ENCODE data around the gene ZAP70. TPM values are rescaled to one million over a fixed set of nuclear protein-coding genes. Genes with fewer than 3 reads are reported as not detected.

ZAP70 gene
- total and polyA plus RNA-seq, 2 donors (not counting 3 experiments of a cell fraction or from before 2014, with no cell fraction given) = 0.14 TPM; not detected in 1

GRCh38 chr2:97781981-97782380 is 68.6 kb downstream of the ZAP70 start:
- no TSS peak for BruUV-seq (replicated peaks)
- FAIRE-seq (no peak), DNase-seq (ENCODE audit: low read depth, low spot score) (no peak)
- Histone ChIP-seq H3K9me3 (replicated peaks; ENCODE audit: control insufficient read depth, insufficient read depth, low read length) (no peaks in the 10 kb centered on the region), H2AFZ (ENCODE audit: low read depth, low read length) (no peak overlapping the region), H3K4me2 (ENCODE audit: insufficient read depth, low read length) (no peak overlapping the region), H3K79me2 (ENCODE audit: control insufficient read depth, insufficient read depth, low read length) (no peaks in the 10 kb centered on the region), H4K20me1 (replicated peaks; ENCODE audit: control insufficient read depth, extremely low read depth, insufficient read depth, low read length) (no peaks in the 10 kb centered on the region), H3K4me1 (ENCODE audit: control insufficient read depth, extremely low read depth, insufficient read depth, low read length) (no peaks in the 10 kb centered on the region), H3K27me3 (ENCODE audit: control insufficient read depth in 2 of 2, insufficient read depth in 2 of 2, low read length in 2 of 2) (no peaks in the 10 kb centered on the region), H3K36me3 (ENCODE audit: control insufficient read depth in 2 of 2, extremely low read depth in 1 of 2, insufficient read depth in 2 of 2, low read length in 2 of 2) (peaks cover 0 to 3% of the 10 kb centered on the region in 2 experiments), H3K9me1 (replicated peaks; ENCODE audit: control insufficient read depth, extremely low read depth, insufficient read depth, low read length) (no peaks in the 10 kb centered on the region), H3K27ac (ENCODE audit: insufficient read depth, low read depth, low read length) (no peak overlapping the region), H3K9ac (replicated peaks; ENCODE audit: extremely low read depth, insufficient read depth, low read length) (no peak overlapping the region), H3K4me3 (replicated peaks in 1 of 3; ENCODE audit: insufficient read depth in 1 of 3, low read depth in 1 of 3, low read length in 3 of 3) (no peak overlapping the region)
- intact Hi-C loops (cut with micrococcal nuclease) (no loop called here), dilution Hi-C loops (cut with MboI; ENCODE audit: extremely low pct_ligation_motif_present, low sequenced_read_pairs) (no loop called here)
- no peak for TF ChIP-seq CTCF (IDR thresholded peaks at IDR 0.05; ENCODE audit: extremely low read depth in 1 of 2, insufficient read depth in 1 of 2, low read depth in 1 of 2, low read length in 2 of 2)
- no peak for TF ChIP-seq FOS (IDR thresholded peaks at IDR 0.05; ENCODE audit: borderline replicate concordance, insufficient read depth, low read length)
- TF ChIP-seq POLR2A (IDR thresholded peaks at IDR 0.05; ENCODE audit: low read depth, low read length) = no peak
- TF ChIP-seq MYC (IDR thresholded peaks at IDR 0.05; ENCODE audit: low read depth, low read length) = no peak
- TF ChIP-seq EZH2 (IDR thresholded peaks at IDR 0.05; ENCODE audit: borderline replicate concordance, low read depth, low read length, severe bottlenecking) = no peak
- TF ChIP-seq JUN (IDR thresholded peaks at IDR 0.05; ENCODE audit: borderline replicate concordance, insufficient read depth, insufficient read length, low read depth) = no peak
- TF ChIP-seq GATA2 (IDR thresholded peaks at IDR 0.05; ENCODE audit: insufficient read depth, insufficient read length, low read depth, low read length) = no peak
- no peak for TF ChIP-seq MAX (IDR thresholded peaks at IDR 0.05; ENCODE audit: insufficient read depth, insufficient read length)
- no peak for TF ChIP-seq POLR2AphosphoS5 (IDR thresholded peaks at IDR 0.05; ENCODE audit: insufficient read depth, low read depth, low read length)
- ChIA-PET CTCF (interaction anchor here (1.0 kb wide), 1 partner anchor 9 kb away, joined by 3 read pairs; no protein-coding TSS in a partner anchor), POLR2A (no interaction called here)
